Liver (tissue), 9 donors: ENCODE results near the gene RNF126. TPM values are rescaled to one million over a fixed set of nuclear protein-coding genes. Genes with fewer than 3 reads are reported as not detected.
"Not testable (repeated sequence)": the region's sequence is repeated elsewhere in the genome, so short reads cannot be mapped to it uniquely, and the experiment has no call there.

Experiments
- DNase-seq: peaks from one replicate; pipeline ENCODE4 v3.0.0-alpha.2; 2017; ENCODE audit warnings: low spot score
- H3K27ac ChIP-seq, 2 donors: one replicate each; pipeline ENCODE4 v1.7.0; 2013; ENCODE audit warnings: inconsistent platforms in 2 of 2, low read length in 2 of 2, control low read depth in 1 of 2, low read depth in 1 of 2, mild to moderate bottlenecking in 1 of 2
- H3K27me3 ChIP-seq, 4 donors: one replicate each; pipeline versions ENCODE4 v1.6.1 to v1.7.0; 2013; ENCODE audit warnings: low read length in 3 of 4, inconsistent platforms in 1 of 4, mild to moderate bottlenecking in 1 of 4, moderate library complexity in 1 of 4; ENCODE audit not compliant: control insufficient read depth in 4 of 4, insufficient read depth in 4 of 4
- H3K36me3 ChIP-seq, 4 donors: one replicate each; pipeline versions ENCODE4 v1.6.1 to v1.7.0; 2013; ENCODE audit warnings: low read length in 3 of 4, mild to moderate bottlenecking in 3 of 4, low read depth in 1 of 4, moderate library complexity in 1 of 4; ENCODE audit not compliant: control insufficient read depth in 4 of 4, insufficient read depth in 3 of 4
- H3K4me1 ChIP-seq, 4 donors: one replicate each; pipeline versions ENCODE4 v1.6.1 to v1.7.0; 2013; ENCODE audit warnings: low read length in 3 of 4, mild to moderate bottlenecking in 3 of 4, moderate library complexity in 1 of 4; ENCODE audit not compliant: control insufficient read depth in 4 of 4, insufficient read depth in 4 of 4
- H3K4me3 ChIP-seq, 3 donors: one replicate each; pipeline versions ENCODE4 v1.6.1 to v1.7.0; 2013; ENCODE audit warnings: low read length in 3 of 3, control low read depth in 1 of 3, low read depth in 1 of 3, mild to moderate bottlenecking in 1 of 3
- H3K9ac ChIP-seq, 2 donors: one replicate each; pipeline ENCODE4 v1.7.0; 2013; ENCODE audit warnings: low read length in 2 of 2, mild to moderate bottlenecking in 2 of 2, moderate library complexity in 2 of 2, control low read depth in 1 of 2, low read depth in 1 of 2
- H3K9me3 ChIP-seq, 4 donors: one replicate each; pipeline versions ENCODE4 v1.6.1 to v1.7.0; 2013; ENCODE audit warnings: low read length in 3 of 4; ENCODE audit not compliant: control insufficient read depth in 4 of 4
- CTCF ChIP-seq: fragments of 150-350 bp; IDR thresholded peaks from 2 replicates; pipeline ENCODE4 v1.5.1; 2017; ENCODE audit warnings: improper control_type of control experiment, low read depth, low read length; ENCODE audit not compliant: missing input control
- NR2F2 ChIP-seq: IDR thresholded peaks from 2 replicates; pipeline ENCODE4 v1.6.1; 2016; ENCODE audit warnings: antibody characterized with exemption
- WGBS: extraction: QIAGEN DNeasy Blood & Tissue Kit; methylation state at CpG from one replicate; pipeline ENCODE4 v1.1.7; 2013; 5-methylcytosine and 5-hydroxymethylcytosine counted together
- polyA plus RNA-seq, 2 donors: library from polyadenylated mRNA; stranded (reverse) in 1 of 2; unstranded in 1 of 2; fragments of 200-250 nt in 1 of 2; fragments of >200 nt in 1 of 2; fragmentation: Nextera tagmentation in 1 of 2; extraction: Ambion mirVana in 1 of 2; gene quantifications; one replicate each; pipeline versions ENCODE4 v1.2.1 to v1.2.3, GENCODE V29; 2013 to 2015
- total RNA-seq, 2 donors: library from RNA; depleted of rRNA; stranded (reverse); fragments of >200 nt; gene quantifications; one replicate each; pipeline ENCODE4 v1.2.3, GENCODE V29; 2014
- TF ChIP-seq, protein P1 (sequence below): IDR thresholded peaks from 2 replicates; pipeline ENCODE4 v1.6.1; 2016; ENCODE audit warnings: antibody characterized with exemption
- TF ChIP-seq, protein P2 (sequence below): IDR thresholded peaks from 2 replicates; pipeline ENCODE4 v1.6.1; 2016; ENCODE audit warnings: antibody characterized with exemption
- TF ChIP-seq, protein P3 (sequence below): IDR thresholded peaks from 2 replicates; pipeline ENCODE4 v1.6.1; 2016; ENCODE audit warnings: antibody characterized with exemption
- TF ChIP-seq, protein P4 (sequence below): IDR thresholded peaks from 2 replicates; pipeline ENCODE4 v1.6.1; 2016; ENCODE audit warnings: antibody characterized with exemption, mild to moderate bottlenecking
- donor health status: healthy.
- donor health status: healthy.
- donor health status: healthy.
- donor health status: healthy.
- donor health status: healthy.

RNF126 gene
- total and polyA plus RNA-seq, 4 donors: 16.7 to 32.7 (median 24.1) TPM

- TF ChIP-seq CTCF: no peak
- TF ChIP-seq, protein P1, sequence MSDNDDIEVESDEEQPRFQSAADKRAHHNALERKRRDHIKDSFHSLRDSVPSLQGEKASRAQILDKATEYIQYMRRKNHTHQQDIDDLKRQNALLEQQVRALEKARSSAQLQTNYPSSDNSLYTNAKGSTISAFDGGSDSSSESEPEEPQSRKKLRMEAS: no peak
- TF ChIP-seq, protein P2, sequence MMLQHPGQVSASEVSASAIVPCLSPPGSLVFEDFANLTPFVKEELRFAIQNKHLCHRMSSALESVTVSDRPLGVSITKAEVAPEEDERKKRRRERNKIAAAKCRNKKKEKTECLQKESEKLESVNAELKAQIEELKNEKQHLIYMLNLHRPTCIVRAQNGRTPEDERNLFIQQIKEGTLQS: no peak
- TF ChIP-seq, protein P3, sequence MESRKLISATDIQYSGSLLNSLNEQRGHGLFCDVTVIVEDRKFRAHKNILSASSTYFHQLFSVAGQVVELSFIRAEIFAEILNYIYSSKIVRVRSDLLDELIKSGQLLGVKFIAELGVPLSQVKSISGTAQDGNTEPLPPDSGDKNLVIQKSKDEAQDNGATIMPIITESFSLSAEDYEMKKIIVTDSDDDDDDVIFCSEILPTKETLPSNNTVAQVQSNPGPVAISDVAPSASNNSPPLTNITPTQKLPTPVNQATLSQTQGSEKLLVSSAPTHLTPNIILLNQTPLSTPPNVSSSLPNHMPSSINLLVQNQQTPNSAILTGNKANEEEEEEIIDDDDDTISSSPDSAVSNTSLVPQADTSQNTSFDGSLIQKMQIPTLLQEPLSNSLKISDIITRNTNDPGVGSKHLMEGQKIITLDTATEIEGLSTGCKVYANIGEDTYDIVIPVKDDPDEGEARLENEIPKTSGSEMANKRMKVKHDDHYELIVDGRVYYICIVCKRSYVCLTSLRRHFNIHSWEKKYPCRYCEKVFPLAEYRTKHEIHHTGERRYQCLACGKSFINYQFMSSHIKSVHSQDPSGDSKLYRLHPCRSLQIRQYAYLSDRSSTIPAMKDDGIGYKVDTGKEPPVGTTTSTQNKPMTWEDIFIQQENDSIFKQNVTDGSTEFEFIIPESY: no peak
- TF ChIP-seq NR2F2: no peak
Observed at GRCh38 chr19:629961-630714, 32.9 kb downstream of the RNF126 start (continued).

DNA sequence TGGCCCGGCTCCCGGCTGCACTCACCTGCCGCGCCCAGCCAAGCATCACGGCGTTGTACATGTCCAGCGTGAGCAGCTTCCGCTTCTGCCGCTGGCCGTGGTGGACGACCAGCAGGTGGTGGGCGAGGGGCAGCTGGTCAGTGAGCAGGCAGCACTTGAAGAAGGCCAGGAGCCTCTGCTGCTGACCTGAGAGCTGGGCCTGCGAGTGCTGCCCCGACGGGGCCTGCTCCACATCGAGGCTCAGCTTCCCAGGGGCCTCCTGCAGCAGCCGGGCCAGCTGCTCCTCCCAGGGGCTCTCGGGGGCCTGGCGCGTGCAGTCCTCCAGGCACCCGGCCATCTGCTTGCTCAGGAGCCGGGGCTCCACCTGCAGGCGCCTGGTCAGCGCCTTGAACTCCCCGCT is 33.5 kb downstream of the RNF126 start:
- H3K27me3 ChIP-seq, H3K4me3 ChIP-seq, H3K9ac ChIP-seq, DNase-seq, H3K27ac ChIP-seq, H3K9me3 ChIP-seq: not testable (repeated sequence)
- peaks cover 11 to 22% (median 16%) of the 10 kb centered on the region in 4 donors for H3K4me1 ChIP-seq
- H3K36me3 ChIP-seq: peaks cover 3 to 19% (median 15%) of the 10 kb centered on the region in 4 donors
- WGBS: 89% methylated on average over 25 of the region's 25 CpGs

GRCh38 chr19:628168-628567 is 34.8 kb downstream of the RNF126 start:
- TF ChIP-seq CTCF: peak; percentile 13
- TF ChIP-seq, protein P4, sequence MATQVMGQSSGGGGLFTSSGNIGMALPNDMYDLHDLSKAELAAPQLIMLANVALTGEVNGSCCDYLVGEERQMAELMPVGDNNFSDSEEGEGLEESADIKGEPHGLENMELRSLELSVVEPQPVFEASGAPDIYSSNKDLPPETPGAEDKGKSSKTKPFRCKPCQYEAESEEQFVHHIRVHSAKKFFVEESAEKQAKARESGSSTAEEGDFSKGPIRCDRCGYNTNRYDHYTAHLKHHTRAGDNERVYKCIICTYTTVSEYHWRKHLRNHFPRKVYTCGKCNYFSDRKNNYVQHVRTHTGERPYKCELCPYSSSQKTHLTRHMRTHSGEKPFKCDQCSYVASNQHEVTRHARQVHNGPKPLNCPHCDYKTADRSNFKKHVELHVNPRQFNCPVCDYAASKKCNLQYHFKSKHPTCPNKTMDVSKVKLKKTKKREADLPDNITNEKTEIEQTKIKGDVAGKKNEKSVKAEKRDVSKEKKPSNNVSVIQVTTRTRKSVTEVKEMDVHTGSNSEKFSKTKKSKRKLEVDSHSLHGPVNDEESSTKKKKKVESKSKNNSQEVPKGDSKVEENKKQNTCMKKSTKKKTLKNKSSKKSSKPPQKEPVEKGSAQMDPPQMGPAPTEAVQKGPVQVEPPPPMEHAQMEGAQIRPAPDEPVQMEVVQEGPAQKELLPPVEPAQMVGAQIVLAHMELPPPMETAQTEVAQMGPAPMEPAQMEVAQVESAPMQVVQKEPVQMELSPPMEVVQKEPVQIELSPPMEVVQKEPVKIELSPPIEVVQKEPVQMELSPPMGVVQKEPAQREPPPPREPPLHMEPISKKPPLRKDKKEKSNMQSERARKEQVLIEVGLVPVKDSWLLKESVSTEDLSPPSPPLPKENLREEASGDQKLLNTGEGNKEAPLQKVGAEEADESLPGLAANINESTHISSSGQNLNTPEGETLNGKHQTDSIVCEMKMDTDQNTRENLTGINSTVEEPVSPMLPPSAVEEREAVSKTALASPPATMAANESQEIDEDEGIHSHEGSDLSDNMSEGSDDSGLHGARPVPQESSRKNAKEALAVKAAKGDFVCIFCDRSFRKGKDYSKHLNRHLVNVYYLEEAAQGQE: no peak
- Histone ChIP-seq H3K36me3 (peaks cover 3 to 28% (median 17%) of the 10 kb centered on the region in 4 donors), H3K9me3 (no peaks in the 10 kb centered on the region), H3K4me3 (no peak overlapping the region), H3K27me3 (no peaks in the 10 kb centered on the region), H3K27ac (no peak overlapping the region), H3K4me1 (peaks cover 5 to 12% (median 8%) of the 10 kb centered on the region in 4 donors), H3K9ac (no peak overlapping the region)
- DNase-seq: no peak
- 91% methylated on average over 19 of the region's 19 CpGs for WGBS

- not testable (repeated sequence) for H3K9ac ChIP-seq, DNase-seq, H3K4me1 ChIP-seq, H3K27me3 ChIP-seq, H3K4me3 ChIP-seq, H3K9me3 ChIP-seq, H3K27ac ChIP-seq
- H3K36me3 ChIP-seq: peaks cover 3 to 42% (median 24%) of the 10 kb centered on the region in 4 donors
- WGBS: 98% methylated on average over 7 of the region's 7 CpGs
Observed at GRCh38 chr19:626566-626965, 36.4 kb downstream of the RNF126 start.
